Breast epithelium (tissue), 3 donors: ENCODE measurements around the gene NUMA1.

Source experiments
- CTCF ChIP-seq, 3 donors: fragments of 450-650 bp; IDR thresholded peaks; one replicate each; pipeline ENCODE4 v1.5.1; 2016 to 2017; ENCODE audit warnings: antibody characterized with exemption in 3 of 3, mild to moderate bottlenecking in 3 of 3, moderate library complexity in 3 of 3
- POLR2AphosphoS5 ChIP-seq, 3 donors: sonication (generic); formaldehyde crosslinking; IDR thresholded peaks; one replicate each; pipeline ENCODE4 v1.6.1; 2017; ENCODE audit warnings: antibody characterized with exemption in 3 of 3

DNA sequence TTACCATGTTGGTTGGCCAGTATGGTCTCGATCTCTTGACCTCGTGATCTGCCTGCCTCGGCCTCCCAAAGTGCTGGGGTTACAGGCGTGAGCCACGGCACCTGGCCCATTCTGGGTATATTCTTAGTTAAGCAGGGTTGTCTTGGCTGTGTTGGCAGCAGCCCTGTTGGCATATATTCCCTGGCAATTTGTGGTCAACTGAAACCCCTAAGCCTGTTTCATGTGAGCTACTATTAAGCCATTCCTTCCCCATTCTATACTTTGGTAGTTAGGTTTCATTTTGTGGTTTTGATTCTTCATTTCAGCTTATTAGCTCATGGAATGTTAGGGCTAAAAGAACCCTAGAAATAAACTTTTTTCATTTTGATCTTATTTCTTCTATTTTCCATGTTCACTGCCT lies 103.8 kb downstream of the NUMA1 start:
- TF ChIP-seq CTCF (IDR thresholded peaks at IDR 0.05) (no peak), POLR2AphosphoS5 (IDR thresholded peaks at IDR 0.05) (no peak)
